Panc1 (cell line): ENCODE measurements around the gene RAD51D.

ENCODE experiments used
- POLR2AphosphoS5 ChIP-seq: IDR thresholded peaks from 2 replicates; pipeline ENCODE4 v1.6.1; 2012; ENCODE audit warnings: mild to moderate bottlenecking, low read depth, low read length, moderate library complexity
- SIN3A ChIP-seq: IDR thresholded peaks from 2 replicates; pipeline ENCODE4 v1.6.1; 2012; ENCODE audit warnings: low read depth, mild to moderate bottlenecking, low read length, moderate library complexity, borderline replicate concordance; ENCODE audit not compliant: insufficient read depth
- TCF7L2 ChIP-seq: IDR thresholded peaks from 2 replicates; pipeline ENCODE4 v1.6.1; 2011; ENCODE audit warnings: mild to moderate bottlenecking, low read depth, low read length, inconsistent platforms
- TF ChIP-seq, protein P1 (sequence below): fragments of 450-650 bp; IDR thresholded peaks from 2 replicates; pipeline ENCODE4 v1.5.1; 2017; ENCODE audit warnings: mild to moderate bottlenecking
- TF ChIP-seq, protein P2 (sequence below), 2 experiments: IDR thresholded peaks; 2 replicates each; pipeline ENCODE4 v1.6.1; 2011 to 2012; ENCODE audit warnings: low read depth in 2 of 2, control low read depth in 1 of 2, low read length in 1 of 2, mild to moderate bottlenecking in 1 of 2, moderate library complexity in 1 of 2; ENCODE audit not compliant: insufficient read depth in 1 of 2

DNA sequence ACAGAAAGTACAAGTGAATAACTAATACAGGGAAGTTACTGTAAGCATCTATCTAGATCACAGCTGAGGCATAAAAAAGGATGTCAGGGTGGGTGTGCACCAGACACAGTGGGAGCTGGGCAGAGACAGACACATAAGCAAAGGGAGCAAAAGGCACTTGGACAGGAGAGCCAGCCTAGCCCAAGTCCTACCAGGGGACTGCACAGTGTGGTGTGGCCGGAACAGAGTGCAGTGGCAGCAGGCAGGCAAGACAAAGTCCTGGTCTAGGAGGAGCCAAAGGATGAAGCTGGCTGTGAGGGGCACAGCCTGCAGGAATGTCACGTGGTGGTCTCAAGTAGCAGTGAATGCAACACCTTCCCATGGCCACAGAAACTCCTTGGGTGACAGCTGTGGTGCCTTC lies 21.9 kb downstream of the RAD51D start:
- TF ChIP-seq, protein P1, sequence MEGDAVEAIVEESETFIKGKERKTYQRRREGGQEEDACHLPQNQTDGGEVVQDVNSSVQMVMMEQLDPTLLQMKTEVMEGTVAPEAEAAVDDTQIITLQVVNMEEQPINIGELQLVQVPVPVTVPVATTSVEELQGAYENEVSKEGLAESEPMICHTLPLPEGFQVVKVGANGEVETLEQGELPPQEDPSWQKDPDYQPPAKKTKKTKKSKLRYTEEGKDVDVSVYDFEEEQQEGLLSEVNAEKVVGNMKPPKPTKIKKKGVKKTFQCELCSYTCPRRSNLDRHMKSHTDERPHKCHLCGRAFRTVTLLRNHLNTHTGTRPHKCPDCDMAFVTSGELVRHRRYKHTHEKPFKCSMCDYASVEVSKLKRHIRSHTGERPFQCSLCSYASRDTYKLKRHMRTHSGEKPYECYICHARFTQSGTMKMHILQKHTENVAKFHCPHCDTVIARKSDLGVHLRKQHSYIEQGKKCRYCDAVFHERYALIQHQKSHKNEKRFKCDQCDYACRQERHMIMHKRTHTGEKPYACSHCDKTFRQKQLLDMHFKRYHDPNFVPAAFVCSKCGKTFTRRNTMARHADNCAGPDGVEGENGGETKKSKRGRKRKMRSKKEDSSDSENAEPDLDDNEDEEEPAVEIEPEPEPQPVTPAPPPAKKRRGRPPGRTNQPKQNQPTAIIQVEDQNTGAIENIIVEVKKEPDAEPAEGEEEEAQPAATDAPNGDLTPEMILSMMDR, result no peak
- TF ChIP-seq, protein P2, sequence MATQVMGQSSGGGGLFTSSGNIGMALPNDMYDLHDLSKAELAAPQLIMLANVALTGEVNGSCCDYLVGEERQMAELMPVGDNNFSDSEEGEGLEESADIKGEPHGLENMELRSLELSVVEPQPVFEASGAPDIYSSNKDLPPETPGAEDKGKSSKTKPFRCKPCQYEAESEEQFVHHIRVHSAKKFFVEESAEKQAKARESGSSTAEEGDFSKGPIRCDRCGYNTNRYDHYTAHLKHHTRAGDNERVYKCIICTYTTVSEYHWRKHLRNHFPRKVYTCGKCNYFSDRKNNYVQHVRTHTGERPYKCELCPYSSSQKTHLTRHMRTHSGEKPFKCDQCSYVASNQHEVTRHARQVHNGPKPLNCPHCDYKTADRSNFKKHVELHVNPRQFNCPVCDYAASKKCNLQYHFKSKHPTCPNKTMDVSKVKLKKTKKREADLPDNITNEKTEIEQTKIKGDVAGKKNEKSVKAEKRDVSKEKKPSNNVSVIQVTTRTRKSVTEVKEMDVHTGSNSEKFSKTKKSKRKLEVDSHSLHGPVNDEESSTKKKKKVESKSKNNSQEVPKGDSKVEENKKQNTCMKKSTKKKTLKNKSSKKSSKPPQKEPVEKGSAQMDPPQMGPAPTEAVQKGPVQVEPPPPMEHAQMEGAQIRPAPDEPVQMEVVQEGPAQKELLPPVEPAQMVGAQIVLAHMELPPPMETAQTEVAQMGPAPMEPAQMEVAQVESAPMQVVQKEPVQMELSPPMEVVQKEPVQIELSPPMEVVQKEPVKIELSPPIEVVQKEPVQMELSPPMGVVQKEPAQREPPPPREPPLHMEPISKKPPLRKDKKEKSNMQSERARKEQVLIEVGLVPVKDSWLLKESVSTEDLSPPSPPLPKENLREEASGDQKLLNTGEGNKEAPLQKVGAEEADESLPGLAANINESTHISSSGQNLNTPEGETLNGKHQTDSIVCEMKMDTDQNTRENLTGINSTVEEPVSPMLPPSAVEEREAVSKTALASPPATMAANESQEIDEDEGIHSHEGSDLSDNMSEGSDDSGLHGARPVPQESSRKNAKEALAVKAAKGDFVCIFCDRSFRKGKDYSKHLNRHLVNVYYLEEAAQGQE (IDR thresholded peaks at IDR 0.05; ENCODE audit: insufficient read depth in 1 of 2, low read depth in 2 of 2, low read length in 1 of 2), result no peak
- TF ChIP-seq SIN3A, result no peak
- TF ChIP-seq POLR2AphosphoS5, result no peak
- TF ChIP-seq TCF7L2, result no peak
